HEK293 (cell line): ENCODE data around the gene DNAJC21.

ENCODE experiments used
- BCL11B ChIP-seq: fragments of 450-650 bp; formaldehyde crosslinking; IDR thresholded peaks from 2 replicates; pipeline ENCODE4 v1.5.1; 2016; ENCODE audit warnings: low read depth, missing biosample characterization, missing genetic modification characterization
- GLI4 ChIP-seq: fragments of 450-650 bp; formaldehyde crosslinking; IDR thresholded peaks from 2 replicates; pipeline ENCODE4 v1.5.1; 2016; ENCODE audit warnings: missing biosample characterization, missing genetic modification characterization
- GLIS2 ChIP-seq: fragments of 450-650 bp; formaldehyde crosslinking; IDR thresholded peaks from 2 replicates; pipeline ENCODE4 v1.5.1; 2016; ENCODE audit warnings: missing biosample characterization, missing genetic modification characterization
- MZF1 ChIP-seq: fragments of 450-650 bp; formaldehyde crosslinking; IDR thresholded peaks from 2 replicates; pipeline ENCODE4 v1.5.1; 2017; ENCODE audit warnings: missing biosample characterization, missing genetic modification characterization, borderline replicate concordance
- REPIN1 ChIP-seq: fragments of 450-650 bp; formaldehyde crosslinking; IDR thresholded peaks from 2 replicates; pipeline ENCODE4 v1.5.1; 2017; ENCODE audit warnings: missing biosample characterization, missing genetic modification characterization, low read depth
- SP2 ChIP-seq: fragments of 450-650 bp; formaldehyde crosslinking; IDR thresholded peaks from 2 replicates; pipeline ENCODE4 v1.5.1; 2016; ENCODE audit warnings: missing biosample characterization, missing genetic modification characterization
- ZBTB17 ChIP-seq: fragments of 450-650 bp; formaldehyde crosslinking; IDR thresholded peaks from 2 replicates; pipeline ENCODE4 v1.5.1; 2016; ENCODE audit warnings: missing biosample characterization, missing genetic modification characterization
- ZBTB20 ChIP-seq: fragments of 450-650 bp; formaldehyde crosslinking; IDR thresholded peaks from 2 replicates; pipeline ENCODE4 v1.5.1; 2016; ENCODE audit warnings: missing biosample characterization, missing genetic modification characterization
- ZBTB48 ChIP-seq: fragments of 450-650 bp; formaldehyde crosslinking; IDR thresholded peaks from 2 replicates; pipeline ENCODE4 v1.5.1; 2016; ENCODE audit warnings: missing biosample characterization, missing genetic modification characterization
- ZBTB7A ChIP-seq: fragments of 450-650 bp; formaldehyde crosslinking; IDR thresholded peaks from 2 replicates; pipeline ENCODE4 v1.5.1; 2016; ENCODE audit warnings: low read depth, missing biosample characterization, missing genetic modification characterization
- ZFP69B ChIP-seq: fragments of 450-650 bp; formaldehyde crosslinking; IDR thresholded peaks from 2 replicates; pipeline ENCODE4 v1.5.1; 2016; ENCODE audit warnings: missing biosample characterization, missing genetic modification characterization
- ZNF426 ChIP-seq: fragments of 450-650 bp; formaldehyde crosslinking; IDR thresholded peaks from 2 replicates; pipeline ENCODE4 v1.5.1; 2017; ENCODE audit warnings: missing biosample characterization, missing genetic modification characterization, mild to moderate bottlenecking, inconsistent platforms, moderate library complexity
- ZNF473 ChIP-seq: fragments of 450-650 bp; formaldehyde crosslinking; IDR thresholded peaks from 2 replicates; pipeline ENCODE4 v1.5.1; 2017; ENCODE audit warnings: missing biosample characterization, missing genetic modification characterization
- ZNF510 ChIP-seq: fragments of 450-650 bp; formaldehyde crosslinking; IDR thresholded peaks from 2 replicates; pipeline ENCODE4 v1.5.1; 2018; ENCODE audit warnings: mild to moderate bottlenecking, missing genetic modification characterization, missing biosample characterization; ENCODE audit not compliant: insufficient replicate concordance
- ZNF529 ChIP-seq: fragments of 450-650 bp; formaldehyde crosslinking; IDR thresholded peaks from 2 replicates; pipeline ENCODE4 v1.5.1; 2017; ENCODE audit warnings: missing genetic modification characterization, missing biosample characterization; ENCODE audit not compliant: insufficient replicate concordance
- ZNF544 ChIP-seq: fragments of 450-650 bp; formaldehyde crosslinking; IDR thresholded peaks from 2 replicates; pipeline ENCODE4 v1.5.0; 2017; ENCODE audit warnings: missing biosample characterization, missing genetic modification characterization
- ZNF571 ChIP-seq: fragments of 450-650 bp; formaldehyde crosslinking; IDR thresholded peaks from 2 replicates; pipeline ENCODE4 v1.5.0; 2017; ENCODE audit warnings: missing biosample characterization, missing genetic modification characterization
- ZNF585B ChIP-seq: fragments of 450-650 bp; formaldehyde crosslinking; IDR thresholded peaks from 2 replicates; pipeline ENCODE4 v1.5.1; 2016; ENCODE audit warnings: missing biosample characterization, missing genetic modification characterization
- ZNF660 ChIP-seq: fragments of 450-650 bp; IDR thresholded peaks from 2 replicates; pipeline ENCODE4 v1.5.1; 2018; ENCODE audit warnings: missing biosample characterization, mild to moderate bottlenecking, missing genetic modification characterization
- ZNF670 ChIP-seq: fragments of 450-650 bp; formaldehyde crosslinking; IDR thresholded peaks from 2 replicates; pipeline ENCODE4 v1.5.1; 2016; ENCODE audit warnings: missing biosample characterization, missing genetic modification characterization, low read depth
- ZNF704 ChIP-seq: fragments of 450-650 bp; formaldehyde crosslinking; IDR thresholded peaks from 2 replicates; pipeline ENCODE4 v1.5.1; 2016; ENCODE audit warnings: missing biosample characterization, missing genetic modification characterization
- ZSCAN18 ChIP-seq: fragments of 450-650 bp; formaldehyde crosslinking; IDR thresholded peaks from 2 replicates; pipeline ENCODE4 v1.5.1; 2016; ENCODE audit warnings: missing biosample characterization, missing genetic modification characterization
- ZSCAN4 ChIP-seq: fragments of 450-650 bp; formaldehyde crosslinking; IDR thresholded peaks from 2 replicates; pipeline ENCODE4 v1.5.1; 2017; ENCODE audit warnings: missing biosample characterization, missing genetic modification characterization
- TF ChIP-seq, protein P1 (sequence below): fragments of 450-650 bp; formaldehyde crosslinking; IDR thresholded peaks from 2 replicates; pipeline ENCODE4 v1.5.1; 2016; ENCODE audit warnings: missing biosample characterization, missing genetic modification characterization, borderline replicate concordance
- TF ChIP-seq, protein P2 (sequence below): fragments of 450-650 bp; formaldehyde crosslinking; IDR thresholded peaks from 2 replicates; pipeline ENCODE4 v1.5.1; 2016; ENCODE audit warnings: missing biosample characterization, missing genetic modification characterization

The DNAJC21 gene

DNA sequence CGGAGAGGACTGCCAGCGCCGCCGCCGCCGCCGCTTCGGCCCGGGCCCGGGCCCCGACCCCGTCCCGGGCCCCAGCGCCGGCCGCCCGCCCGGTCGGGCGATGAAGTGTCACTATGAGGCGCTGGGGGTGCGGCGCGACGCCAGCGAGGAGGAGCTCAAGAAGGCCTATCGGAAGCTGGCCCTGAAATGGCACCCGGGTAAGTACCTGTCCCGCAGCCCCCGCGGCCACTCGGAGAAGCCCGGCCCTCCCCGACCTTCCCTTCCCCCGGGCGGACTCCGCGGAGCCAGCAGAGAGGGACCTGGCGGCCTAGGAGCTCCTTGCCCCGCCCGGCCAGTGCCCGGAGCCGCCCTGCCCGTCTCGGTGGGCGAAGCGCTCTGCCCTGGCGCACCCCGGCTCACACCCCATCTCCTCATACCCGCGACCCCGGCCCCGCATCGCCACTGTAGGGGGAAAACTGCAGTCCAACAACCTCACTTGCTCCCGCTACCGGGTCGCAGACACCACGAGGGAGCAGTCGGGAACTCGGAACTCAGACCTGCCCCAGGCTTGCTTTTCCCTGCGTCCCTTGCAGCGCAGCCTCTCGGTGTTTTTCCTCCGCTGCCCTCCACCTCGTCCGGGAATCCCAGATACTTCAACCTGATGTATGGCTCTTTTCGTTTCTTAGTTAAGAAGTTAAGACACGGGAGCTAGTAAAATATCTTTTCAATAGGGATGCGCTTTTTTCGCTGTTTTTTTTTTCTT, 532 bp downstream of the DNAJC21 start (continued):
- TF ChIP-seq, protein P1, sequence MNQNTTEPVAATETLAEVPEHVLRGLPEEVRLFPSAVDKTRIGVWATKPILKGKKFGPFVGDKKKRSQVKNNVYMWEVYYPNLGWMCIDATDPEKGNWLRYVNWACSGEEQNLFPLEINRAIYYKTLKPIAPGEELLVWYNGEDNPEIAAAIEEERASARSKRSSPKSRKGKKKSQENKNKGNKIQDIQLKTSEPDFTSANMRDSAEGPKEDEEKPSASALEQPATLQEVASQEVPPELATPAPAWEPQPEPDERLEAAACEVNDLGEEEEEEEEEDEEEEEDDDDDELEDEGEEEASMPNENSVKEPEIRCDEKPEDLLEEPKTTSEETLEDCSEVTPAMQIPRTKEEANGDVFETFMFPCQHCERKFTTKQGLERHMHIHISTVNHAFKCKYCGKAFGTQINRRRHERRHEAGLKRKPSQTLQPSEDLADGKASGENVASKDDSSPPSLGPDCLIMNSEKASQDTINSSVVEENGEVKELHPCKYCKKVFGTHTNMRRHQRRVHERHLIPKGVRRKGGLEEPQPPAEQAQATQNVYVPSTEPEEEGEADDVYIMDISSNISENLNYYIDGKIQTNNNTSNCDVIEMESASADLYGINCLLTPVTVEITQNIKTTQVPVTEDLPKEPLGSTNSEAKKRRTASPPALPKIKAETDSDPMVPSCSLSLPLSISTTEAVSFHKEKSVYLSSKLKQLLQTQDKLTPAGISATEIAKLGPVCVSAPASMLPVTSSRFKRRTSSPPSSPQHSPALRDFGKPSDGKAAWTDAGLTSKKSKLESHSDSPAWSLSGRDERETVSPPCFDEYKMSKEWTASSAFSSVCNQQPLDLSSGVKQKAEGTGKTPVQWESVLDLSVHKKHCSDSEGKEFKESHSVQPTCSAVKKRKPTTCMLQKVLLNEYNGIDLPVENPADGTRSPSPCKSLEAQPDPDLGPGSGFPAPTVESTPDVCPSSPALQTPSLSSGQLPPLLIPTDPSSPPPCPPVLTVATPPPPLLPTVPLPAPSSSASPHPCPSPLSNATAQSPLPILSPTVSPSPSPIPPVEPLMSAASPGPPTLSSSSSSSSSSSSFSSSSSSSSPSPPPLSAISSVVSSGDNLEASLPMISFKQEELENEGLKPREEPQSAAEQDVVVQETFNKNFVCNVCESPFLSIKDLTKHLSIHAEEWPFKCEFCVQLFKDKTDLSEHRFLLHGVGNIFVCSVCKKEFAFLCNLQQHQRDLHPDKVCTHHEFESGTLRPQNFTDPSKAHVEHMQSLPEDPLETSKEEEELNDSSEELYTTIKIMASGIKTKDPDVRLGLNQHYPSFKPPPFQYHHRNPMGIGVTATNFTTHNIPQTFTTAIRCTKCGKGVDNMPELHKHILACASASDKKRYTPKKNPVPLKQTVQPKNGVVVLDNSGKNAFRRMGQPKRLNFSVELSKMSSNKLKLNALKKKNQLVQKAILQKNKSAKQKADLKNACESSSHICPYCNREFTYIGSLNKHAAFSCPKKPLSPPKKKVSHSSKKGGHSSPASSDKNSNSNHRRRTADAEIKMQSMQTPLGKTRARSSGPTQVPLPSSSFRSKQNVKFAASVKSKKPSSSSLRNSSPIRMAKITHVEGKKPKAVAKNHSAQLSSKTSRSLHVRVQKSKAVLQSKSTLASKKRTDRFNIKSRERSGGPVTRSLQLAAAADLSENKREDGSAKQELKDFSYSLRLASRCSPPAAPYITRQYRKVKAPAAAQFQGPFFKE: 0 out of 2 replicates have a peak, but pooled peaks have one; percentile 79
- TF ChIP-seq ZBTB7A (tag by site-specific recombination) (0 out of 2 replicates have a peak, but pooled peaks have one; percentile 33), ZNF585B (tag by site-specific recombination) (no peak), REPIN1 (0 out of 2 replicates have a peak, but pooled peaks have one; percentile 37), ZNF544 (no peak), ZBTB48 (tag by site-specific recombination) (peak; percentile 90), ZNF529 (tag by site-specific recombination) (no peak), GLI4 (no peak), ZBTB17 (peak; percentile 85), ZFP69B (tag by site-specific recombination) (0 out of 2 replicates have a peak, but pooled peaks have one; percentile 43), ZSCAN4 (tag by site-specific recombination) (no peak), ZNF426 (tag by site-specific recombination) (no peak), ZNF670 (tag by site-specific recombination) (no peak), ZNF660 (tag by site-specific recombination) (no peak), ZNF473 (tag by site-specific recombination) (no peak), BCL11B (tag by site-specific recombination) (peak; percentile 89), SP2 (tag by site-specific recombination) (peak; percentile 68), ZNF704 (tag by site-specific recombination) (no peak), ZSCAN18 (tag by site-specific recombination) (no peak), ZNF571 (tag by site-specific recombination) (no peak), ZBTB20 (tag by site-specific recombination) (peak; percentile 96), ZNF510 (no peak), GLIS2 (tag by site-specific recombination) (peak; percentile 20; the same call in 1 of the 2 replicates), MZF1 (no peak)
- TF ChIP-seq, protein P2, sequence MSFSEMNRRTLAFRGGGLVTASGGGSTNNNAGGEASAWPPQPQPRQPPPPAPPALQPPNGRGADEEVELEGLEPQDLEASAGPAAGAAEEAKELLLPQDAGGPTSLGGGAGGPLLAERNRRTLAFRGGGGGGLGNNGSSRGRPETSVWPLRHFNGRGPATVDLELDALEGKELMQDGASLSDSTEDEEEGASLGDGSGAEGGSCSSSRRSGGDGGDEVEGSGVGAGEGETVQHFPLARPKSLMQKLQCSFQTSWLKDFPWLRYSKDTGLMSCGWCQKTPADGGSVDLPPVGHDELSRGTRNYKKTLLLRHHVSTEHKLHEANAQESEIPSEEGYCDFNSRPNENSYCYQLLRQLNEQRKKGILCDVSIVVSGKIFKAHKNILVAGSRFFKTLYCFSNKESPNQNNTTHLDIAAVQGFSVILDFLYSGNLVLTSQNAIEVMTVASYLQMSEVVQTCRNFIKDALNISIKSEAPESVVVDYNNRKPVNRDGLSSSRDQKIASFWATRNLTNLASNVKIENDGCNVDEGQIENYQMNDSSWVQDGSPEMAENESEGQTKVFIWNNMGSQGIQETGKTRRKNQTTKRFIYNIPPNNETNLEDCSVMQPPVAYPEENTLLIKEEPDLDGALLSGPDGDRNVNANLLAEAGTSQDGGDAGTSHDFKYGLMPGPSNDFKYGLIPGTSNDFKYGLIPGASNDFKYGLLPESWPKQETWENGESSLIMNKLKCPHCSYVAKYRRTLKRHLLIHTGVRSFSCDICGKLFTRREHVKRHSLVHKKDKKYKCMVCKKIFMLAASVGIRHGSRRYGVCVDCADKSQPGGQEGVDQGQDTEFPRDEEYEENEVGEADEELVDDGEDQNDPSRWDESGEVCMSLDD: peak; percentile 33; the same call in 1 of the 2 replicates
